ENCODE measurements around the gene MZB1.
"Not testable (repeated sequence)": the region's sequence is repeated elsewhere in the genome, so short reads cannot be mapped to it uniquely, and the experiment has no call there.

The MZB1 gene

DNA sequence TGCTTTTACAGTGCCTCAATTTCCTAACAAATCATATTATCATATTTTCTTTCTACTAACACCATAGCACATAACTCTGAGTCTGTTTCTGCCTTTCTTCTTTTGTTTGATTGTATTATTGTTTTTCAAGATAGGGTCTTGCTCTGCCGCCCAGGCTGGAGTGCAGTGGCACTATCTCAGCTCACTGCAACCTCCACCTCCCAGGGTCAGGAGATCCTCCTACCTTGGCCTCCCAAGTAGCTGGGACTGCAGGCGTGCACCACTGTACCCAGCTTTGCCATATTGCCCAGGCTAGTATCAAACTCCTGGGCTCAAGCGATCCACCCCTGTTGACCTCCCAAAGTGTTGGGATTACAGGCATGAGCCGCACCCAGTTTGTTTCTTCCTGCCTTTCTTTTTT lies 29.3 kb downstream of the MZB1 start:
- Histone ChIP-seq H3K27ac (no peak overlapping the region), H3K4me3 (no peak overlapping the region)
- TF ChIP-seq, protein P1, sequence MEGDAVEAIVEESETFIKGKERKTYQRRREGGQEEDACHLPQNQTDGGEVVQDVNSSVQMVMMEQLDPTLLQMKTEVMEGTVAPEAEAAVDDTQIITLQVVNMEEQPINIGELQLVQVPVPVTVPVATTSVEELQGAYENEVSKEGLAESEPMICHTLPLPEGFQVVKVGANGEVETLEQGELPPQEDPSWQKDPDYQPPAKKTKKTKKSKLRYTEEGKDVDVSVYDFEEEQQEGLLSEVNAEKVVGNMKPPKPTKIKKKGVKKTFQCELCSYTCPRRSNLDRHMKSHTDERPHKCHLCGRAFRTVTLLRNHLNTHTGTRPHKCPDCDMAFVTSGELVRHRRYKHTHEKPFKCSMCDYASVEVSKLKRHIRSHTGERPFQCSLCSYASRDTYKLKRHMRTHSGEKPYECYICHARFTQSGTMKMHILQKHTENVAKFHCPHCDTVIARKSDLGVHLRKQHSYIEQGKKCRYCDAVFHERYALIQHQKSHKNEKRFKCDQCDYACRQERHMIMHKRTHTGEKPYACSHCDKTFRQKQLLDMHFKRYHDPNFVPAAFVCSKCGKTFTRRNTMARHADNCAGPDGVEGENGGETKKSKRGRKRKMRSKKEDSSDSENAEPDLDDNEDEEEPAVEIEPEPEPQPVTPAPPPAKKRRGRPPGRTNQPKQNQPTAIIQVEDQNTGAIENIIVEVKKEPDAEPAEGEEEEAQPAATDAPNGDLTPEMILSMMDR (IDR thresholded peaks at IDR 0.05), result no peak
- no peak for DNase-seq (ENCODE audit: low spot score)

DNA sequence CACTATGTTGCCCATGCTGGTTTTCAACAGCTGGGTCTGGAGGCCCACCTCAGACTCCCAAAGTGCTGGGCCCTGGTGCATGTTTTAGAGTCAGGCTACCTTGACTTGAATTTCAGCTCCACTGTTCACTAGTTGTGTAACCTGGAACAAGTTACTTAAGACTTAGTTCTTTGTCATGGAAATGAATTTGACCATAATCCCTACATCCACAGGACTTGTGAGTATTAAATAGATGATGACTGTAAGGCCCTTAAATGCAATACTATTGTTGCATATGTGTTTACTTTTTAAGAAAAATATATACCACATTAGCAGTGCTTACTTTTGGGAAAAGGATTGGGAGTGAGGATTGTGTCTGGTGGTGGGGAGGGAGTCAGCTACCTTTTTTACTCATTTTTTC lies 31.6 kb downstream of the MZB1 start:
- no peak for DNase-seq (ENCODE audit: low spot score)
- Histone ChIP-seq H3K27ac (no peak overlapping the region), H3K4me3 (no peak overlapping the region)
- TF ChIP-seq, protein P1 (IDR thresholded peaks at IDR 0.05), result no peak

DNA sequence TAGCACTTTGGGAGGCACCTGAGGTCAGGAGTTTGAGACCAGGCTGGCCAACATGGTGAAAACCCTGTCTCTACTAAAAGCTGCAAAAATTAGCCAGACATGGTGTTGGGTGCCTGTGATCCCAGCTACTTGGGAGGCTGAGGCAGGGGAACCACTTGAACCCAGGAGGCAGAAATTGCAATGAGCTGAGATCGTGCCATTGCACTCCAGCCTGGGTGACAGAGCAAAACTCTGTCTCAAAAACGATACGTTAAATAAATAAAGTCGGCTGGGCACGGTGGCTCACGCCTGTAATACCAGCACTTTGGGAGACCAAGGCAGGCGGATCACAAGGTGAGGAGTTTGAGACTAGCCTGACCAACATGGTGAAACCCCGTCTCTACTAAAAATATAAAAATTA lies 33.8 kb downstream of the MZB1 start:
- DNase-seq (ENCODE audit: low spot score); H3K4me3 ChIP-seq; H3K27ac ChIP-seq: not testable (repeated sequence)

DNA sequence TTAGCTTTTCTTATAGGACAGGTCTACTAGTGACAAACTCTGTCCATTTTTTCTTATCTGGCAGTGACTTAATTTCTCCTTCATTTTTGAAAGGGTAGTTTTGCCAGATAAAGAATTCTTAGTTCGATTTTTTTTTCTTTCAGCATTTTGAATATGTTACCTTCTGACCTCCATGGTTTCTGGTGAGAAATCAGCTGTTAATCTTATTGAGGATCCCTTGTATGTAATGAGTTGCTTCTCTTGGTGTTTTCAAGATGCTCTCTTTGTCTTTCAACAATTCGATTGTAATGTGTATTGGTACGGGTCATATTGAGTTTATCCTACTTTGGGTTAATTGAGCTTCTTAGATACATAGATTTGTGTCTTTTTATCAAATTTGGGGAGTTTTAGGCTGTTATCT lies 35.5 kb downstream of the MZB1 start:
- Histone ChIP-seq H3K4me3 (no peak overlapping the region), H3K27ac (no peak overlapping the region)
- TF ChIP-seq, protein P1 (IDR thresholded peaks at IDR 0.05), result no peak
- no peak for DNase-seq (ENCODE audit: low spot score)

DNA sequence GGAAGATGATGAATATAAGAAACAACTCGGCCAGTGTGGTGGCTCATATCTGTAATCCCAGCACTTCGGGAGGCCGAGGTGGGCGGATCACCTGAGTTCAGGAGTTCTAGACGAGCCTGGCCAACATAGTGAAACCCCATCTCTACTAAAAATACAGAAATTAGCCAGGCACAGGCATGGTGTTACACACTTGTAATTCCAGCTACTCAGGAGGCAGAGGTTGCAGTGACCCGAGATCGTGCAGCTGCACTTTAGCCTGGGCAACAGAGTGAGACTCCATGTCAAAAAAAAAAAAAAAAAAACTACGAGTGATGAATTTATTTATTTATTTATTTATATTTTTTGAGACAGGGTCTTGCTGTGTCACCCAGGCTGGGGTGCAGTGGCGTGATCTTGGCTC lies 41.9 kb downstream of the MZB1 start:
- DNase-seq (ENCODE audit: low spot score); H3K4me3 ChIP-seq; H3K27ac ChIP-seq: not testable (repeated sequence)

DNA sequence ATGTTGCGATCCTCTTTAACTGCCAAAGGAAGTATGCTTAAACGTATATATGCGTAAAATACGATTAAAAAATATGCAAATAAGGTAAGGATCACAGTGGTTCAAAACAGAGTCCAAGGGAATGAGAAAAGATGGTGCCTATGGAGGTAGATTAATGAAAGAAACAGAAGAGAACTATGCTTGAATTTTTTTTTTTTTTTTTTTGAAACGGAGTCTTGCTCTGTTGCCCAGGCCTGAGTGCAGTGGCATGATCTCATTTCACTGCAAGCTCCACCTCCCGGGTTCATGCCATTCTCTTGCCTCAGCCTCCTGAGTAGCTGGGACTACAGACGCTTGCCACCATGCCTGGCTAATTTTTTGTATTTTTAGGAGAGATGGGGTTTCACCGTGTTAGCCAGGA lies 44.3 kb downstream of the MZB1 start:
- not testable (repeated sequence) for H3K27ac ChIP-seq

DNA sequence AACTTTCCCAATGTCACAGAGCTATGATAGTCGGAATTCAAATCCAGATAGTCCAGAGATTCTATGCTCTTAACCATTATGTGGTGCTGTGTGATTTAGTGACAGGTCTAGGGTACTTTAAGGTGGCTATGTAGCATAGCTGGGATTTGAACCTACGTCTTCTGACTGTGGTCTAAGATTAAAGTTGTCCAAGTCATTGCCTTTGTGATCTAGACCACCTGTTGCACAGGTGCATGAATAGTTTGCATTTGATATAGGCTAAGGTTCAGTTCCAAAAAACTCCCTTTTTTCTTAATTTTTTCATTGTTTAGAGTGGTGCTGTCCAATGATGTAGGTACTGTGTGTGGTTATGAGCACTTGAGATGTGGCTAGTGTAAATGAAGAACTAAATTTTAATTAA lies 45.5 kb downstream of the MZB1 start:
- Histone ChIP-seq H3K4me3 (no peak overlapping the region), H3K27ac (no peak overlapping the region)
- DNase-seq (ENCODE audit: low spot score), result no peak
- TF ChIP-seq, protein P1 (IDR thresholded peaks at IDR 0.05), result no peak

More for the DNA sequence above, 44.3 kb downstream of the MZB1 start:
- DNase-seq (ENCODE audit: low spot score); H3K4me3 ChIP-seq: not testable (repeated sequence)

DNA sequence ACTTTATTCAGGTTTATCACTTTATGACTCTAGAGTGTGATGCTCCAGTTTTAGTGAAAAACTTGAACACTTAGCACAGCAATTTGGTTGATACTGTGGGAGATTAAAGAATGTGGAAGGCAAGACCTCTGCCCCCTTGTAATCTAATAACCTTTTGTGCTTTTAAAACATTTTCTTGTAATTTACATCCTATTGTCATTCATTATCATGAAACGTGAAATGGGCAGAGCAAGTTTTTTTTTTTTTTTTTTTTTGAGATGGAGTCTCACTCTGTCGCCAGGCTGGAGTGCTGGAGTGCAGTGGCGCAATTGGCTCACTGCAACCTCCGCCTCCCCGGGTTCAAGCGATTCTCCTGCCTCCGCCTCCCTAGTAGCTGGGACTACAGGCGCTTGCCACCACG lies 46.2 kb downstream of the MZB1 start:
- Histone ChIP-seq H3K4me3 (peak overlapping the region; percentile 88), H3K27ac (no peak overlapping the region)
- TF ChIP-seq, protein P1 (IDR thresholded peaks at IDR 0.05), result no peak
- DNase-seq (ENCODE audit: low spot score), result no peak

DNA sequence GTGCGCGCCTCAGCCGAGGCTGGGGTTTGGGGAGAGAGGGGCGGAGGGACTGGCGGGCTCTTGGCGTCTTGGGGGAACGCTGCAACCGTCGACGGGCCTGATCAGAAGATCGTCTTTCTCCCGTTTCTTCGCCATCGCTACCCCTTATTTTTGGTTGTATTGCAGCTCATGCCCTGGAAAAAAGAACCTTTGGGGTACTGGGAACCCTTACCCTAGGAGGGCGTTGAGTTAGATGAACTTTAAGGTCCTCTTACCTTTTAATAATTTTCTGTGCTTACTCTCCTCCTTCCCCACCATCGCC lies 47.3 kb downstream of the MZB1 start:
- TF ChIP-seq, protein P1 (IDR thresholded peaks at IDR 0.05), result no peak
- peak overlapping the region; percentile 88 for H3K4me3 ChIP-seq

More for the DNA sequence above, 47.3 kb downstream of the MZB1 start:
- no peak for DNase-seq (ENCODE audit: low spot score)
- peak overlapping the region; percentile 90 to 97 for H3K27ac ChIP-seq

Data from coronary artery (tissue), 2 donors.